ENCODE results near the gene OR52R1. TPM values are rescaled to one million over a fixed set of nuclear protein-coding genes. Genes with fewer than 3 reads are reported as not detected.

The OR52R1 gene
- total RNA-seq, 1 donor: not detected

DNA sequence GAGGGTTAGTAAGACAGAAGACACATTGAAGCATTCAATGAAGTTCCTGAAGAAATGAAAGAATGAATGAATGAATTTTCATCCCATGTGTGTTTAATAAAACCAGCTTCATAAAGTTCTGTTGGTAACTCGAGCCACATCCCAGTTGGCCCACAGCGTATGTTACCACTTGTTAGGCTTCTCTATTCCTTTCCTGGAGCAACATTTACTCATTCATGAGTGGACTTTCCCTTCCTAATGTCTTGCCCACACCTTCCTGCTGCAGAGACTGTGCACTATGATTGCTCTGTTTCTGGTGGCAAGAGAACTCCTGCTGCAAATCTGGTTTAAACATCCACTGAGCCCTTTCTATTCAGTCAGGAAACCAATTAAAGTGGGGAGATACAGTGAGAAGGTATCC, 7.0 kb downstream of the OR52R1 start:
- TF ChIP-seq CTCF (IDR thresholded peaks at IDR 0.05; ENCODE audit: insufficient read depth, low read depth, low read length): no peak
- no peak for DNase-seq (ENCODE audit: low read depth)
- H3K4me3 ChIP-seq (ENCODE audit: low read depth, low read length): no peak overlapping the region

DNA sequence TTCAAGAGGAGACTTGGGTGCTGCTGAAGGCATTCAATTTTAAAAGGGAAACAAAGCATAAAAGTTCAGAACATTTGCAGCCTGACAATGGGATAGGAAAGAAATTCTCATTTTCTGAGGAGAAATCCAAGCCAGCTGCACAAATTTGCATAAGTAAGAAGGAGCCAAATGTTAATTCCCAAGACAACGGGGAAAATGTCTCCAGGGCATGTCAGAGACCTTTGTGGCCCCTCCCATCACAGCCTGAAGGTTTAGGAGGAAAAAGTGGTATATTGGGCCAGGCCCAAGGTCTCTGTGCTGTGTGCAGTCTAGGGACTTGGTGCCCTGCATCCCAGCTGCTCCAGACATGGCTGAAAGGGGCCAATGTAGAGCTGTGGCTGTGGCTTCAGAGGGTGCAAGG, 21.7 kb downstream of the OR52R1 start:
- TF ChIP-seq CTCF (IDR thresholded peaks at IDR 0.05; ENCODE audit: insufficient read depth, low read depth, low read length): no peak
- no peak overlapping the region for H3K4me3 ChIP-seq (ENCODE audit: low read depth, low read length)
- no peak for DNase-seq (ENCODE audit: low read depth)

GRCh38 chr11:4769838-4770237, 34.3 kb downstream of the OR52R1 start, which contains the start of gene OR51F1:
Gene OR51F1, minus strand, starts transcription at chr11:4769938. Its CDS starts 0 bp downstream, at chr11:4769938.
- no peak for TF ChIP-seq CTCF (IDR thresholded peaks at IDR 0.05; ENCODE audit: insufficient read depth, low read depth, low read length)

DNA sequence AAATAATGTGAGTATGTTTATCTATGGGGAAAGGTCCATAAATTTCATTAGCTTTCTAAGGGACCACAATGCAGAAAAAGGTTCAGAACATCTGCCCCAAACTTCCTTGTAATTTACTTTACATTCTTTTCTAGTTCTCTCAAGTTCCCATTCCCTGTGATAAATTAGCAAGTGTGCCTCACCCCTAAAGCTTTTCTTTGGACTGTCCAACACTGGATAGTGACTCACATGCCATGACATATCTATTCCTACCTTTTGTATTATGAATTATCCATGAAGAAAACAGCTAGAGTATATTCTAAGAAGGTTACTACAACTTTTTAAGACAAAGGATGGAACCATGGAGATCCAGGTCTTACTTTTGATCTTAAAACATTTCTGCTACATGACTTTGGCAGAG, 36.1 kb downstream of the OR52R1 start:
- no peak for DNase-seq (ENCODE audit: low read depth)
- H3K4me3 ChIP-seq (ENCODE audit: low read depth, low read length): no peak overlapping the region
- TF ChIP-seq CTCF (IDR thresholded peaks at IDR 0.05; ENCODE audit: insufficient read depth, low read depth, low read length): no peak

More at GRCh38 chr11:4769838-4770237, 34.3 kb downstream of the OR52R1 start, which contains the start of gene OR51F1:
- no peak within 1 kb of the TSS for H3K4me3 ChIP-seq (ENCODE audit: low read depth, low read length)
- no peak for DNase-seq (ENCODE audit: low read depth)

GRCh38 chr11:4766420-4767043, 37.6 kb downstream of the OR52R1 start:
- no peak for TF ChIP-seq CTCF (IDR thresholded peaks at IDR 0.05; ENCODE audit: insufficient read depth, low read depth, low read length)

GRCh38 chr11:4763096-4763495, 41.1 kb downstream of the OR52R1 start:
- no peak overlapping the region for H3K4me3 ChIP-seq (ENCODE audit: low read depth, low read length)
- no peak for DNase-seq (ENCODE audit: low read depth)

More at GRCh38 chr11:4766420-4767043, 37.6 kb downstream of the OR52R1 start:
- no peak for DNase-seq (ENCODE audit: low read depth)
- H3K4me3 ChIP-seq (ENCODE audit: low read depth, low read length): no peak overlapping the region

More at GRCh38 chr11:4763096-4763495, 41.1 kb downstream of the OR52R1 start:
- no peak for TF ChIP-seq CTCF (IDR thresholded peaks at IDR 0.05; ENCODE audit: insufficient read depth, low read depth, low read length)

Small RNA genes within 50 kb of the gene (small RNA-seq; reads per million reads assigned to genes)
- gene RF00091: not detected

Other genes with a start within 250 kb of the OR52R1 start
- gene OR52I2, start 222.6 kb downstream of the OR52R1 start, total RNA-seq: not detected in 2 replicates
- under 0.01 TPM in 1 of 2 replicates, not detected in the other for gene OR52I1, start 210.3 kb downstream of the OR52R1 start, total RNA-seq
- 9.3 and 12.1 TPM in 2 replicates for gene TRIM68, start 196.1 kb downstream of the OR52R1 start, total RNA-seq
- not detected in 2 replicates for gene OR51D1, start 166.9 kb downstream of the OR52R1 start, total RNA-seq
- gene OR51E1, start 160.4 kb downstream of the OR52R1 start, total RNA-seq: not detected in 2 replicates
- gene OR51E2, start 106.5 kb downstream of the OR52R1 start, total RNA-seq: 0.43 and 1.9 TPM in 2 replicates
- gene MMP26, start 99.6 kb downstream of the OR52R1 start, total RNA-seq: not detected in 2 replicates
- not detected in 2 replicates for gene OR51F1, start 34.4 kb downstream of the OR52R1 start, total RNA-seq
- gene OR51F2, start 16.9 kb upstream of the OR52R1 start, total RNA-seq: not detected in 2 replicates
- not detected in 2 replicates for gene OR51S1, start 44.8 kb upstream of the OR52R1 start, total RNA-seq
- gene OR51T1, start 77.5 kb upstream of the OR52R1 start, total RNA-seq: not detected in 2 replicates
- gene OR51A7, start 99.4 kb upstream of the OR52R1 start, total RNA-seq: not detected in 2 replicates
- not detected in 2 replicates for gene OR51G2, start 115.0 kb upstream of the OR52R1 start, total RNA-seq
- not detected in 2 replicates for gene OR51G1, start 120.0 kb upstream of the OR52R1 start, total RNA-seq
- gene OR51A4, start 143.2 kb upstream of the OR52R1 start, total RNA-seq: not detected in 2 replicates
- gene OR51A2, start 151.3 kb upstream of the OR52R1 start, total RNA-seq: not detected in 2 replicates
- gene OR51L1, start 190.5 kb upstream of the OR52R1 start, total RNA-seq: not detected in 2 replicates
- not detected in 2 replicates for gene OR52J3, start 242.1 kb upstream of the OR52R1 start, total RNA-seq